ENCODE measurements around the gene INPP4A.

- TF ChIP-seq CBX5 (IDR thresholded peaks at IDR 0.05; ENCODE audit: borderline replicate concordance, low read depth), result no peak
- no peak for TF ChIP-seq NKRF (IDR thresholded peaks at IDR 0.05; ENCODE audit: borderline replicate concordance)
- no peak for TF ChIP-seq POLR2A (conservative IDR thresholded peaks at IDR 0.05)
- no peak for TF ChIP-seq PML (IDR thresholded peaks at IDR 0.05; ENCODE audit: low read length)
- TF ChIP-seq CTCF (IDR thresholded peaks at IDR 0.05 in 2 of 3, conservative IDR thresholded peaks at IDR 0.05 in 1 of 3; ENCODE audit: insufficient read depth in 2 of 3, low read depth in 1 of 3, low read length in 3 of 3), result no peak
- no peak for TF ChIP-seq TAF1 (IDR thresholded peaks at IDR 0.05; ENCODE audit: control insufficient read depth, extremely low read depth, insufficient read depth, low read length, severe bottlenecking)
- no peak for TF ChIP-seq HCFC1 (IDR thresholded peaks at IDR 0.05; ENCODE audit: low read depth, low read length)
- no peak for TF ChIP-seq MTA1 (IDR thresholded peaks at IDR 0.05; ENCODE audit: borderline replicate concordance)
- no peak for TF ChIP-seq BHLHE40 (IDR thresholded peaks at IDR 0.05; ENCODE audit: low read length)
- no peak for TF ChIP-seq REST (IDR thresholded peaks at IDR 0.05; ENCODE audit: borderline replicate concordance)
- no peak for TF ChIP-seq REST (CRISPR knock-in tag; IDR thresholded peaks at IDR 0.05; ENCODE audit: low read depth)
- no peak for TF ChIP-seq KLF16 (IDR thresholded peaks at IDR 0.05)
Measured at GRCh38 chr2:98486374-98486981, 41.8 kb downstream of the INPP4A start.
